ENCODE results near the gene LCA5.
"Not testable (repeated sequence)": the region's sequence is repeated elsewhere in the genome, so short reads cannot be mapped to it uniquely, and the experiment has no call there.

LCA5 gene

DNA sequence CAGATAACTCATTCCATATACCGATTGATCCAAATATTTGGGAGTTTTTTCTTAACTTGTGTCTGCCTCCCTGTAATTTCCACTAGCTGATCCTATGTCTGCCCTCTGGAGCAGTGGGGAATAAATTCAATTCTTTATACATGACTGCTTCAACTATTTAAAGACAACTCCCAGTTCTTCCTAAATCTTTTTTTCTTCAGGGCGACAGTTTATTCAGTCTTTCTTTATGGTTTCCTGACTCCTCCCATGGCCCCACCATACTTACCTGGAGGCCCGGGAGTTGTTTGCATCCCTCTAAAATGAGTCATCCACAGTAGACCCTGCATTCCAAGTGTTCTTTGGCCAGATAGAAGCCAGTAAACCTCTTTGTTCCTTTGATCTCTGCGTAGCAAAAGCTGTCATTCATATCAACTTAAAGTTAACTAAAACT lies 73.6 kb downstream of the LCA5 start:
- no peak for FAIRE-seq

GRCh38 chr6:79461205-79461604 lies 76.0 kb downstream of the LCA5 start:
- FAIRE-seq = no peak

DNA sequence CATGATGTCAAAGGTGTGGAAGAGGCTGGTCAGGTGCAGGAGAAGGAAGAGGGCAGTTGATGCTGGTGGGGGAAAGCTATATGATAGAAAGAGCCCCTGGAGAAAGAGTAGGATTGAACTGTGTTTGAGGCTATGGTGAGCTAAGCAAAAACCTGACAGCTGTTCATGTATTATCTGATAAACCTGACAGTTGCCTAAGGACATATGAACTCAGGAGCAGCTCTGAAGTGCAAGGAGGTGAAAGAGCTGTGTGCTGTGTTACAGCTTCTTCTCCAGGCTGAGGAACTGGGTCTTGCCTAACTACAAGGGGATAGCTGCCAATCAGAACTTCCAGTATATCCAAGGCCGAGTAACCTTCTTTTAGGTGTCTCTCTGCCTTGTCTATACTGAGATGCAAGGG lies 81.8 kb downstream of the LCA5 start:
- FAIRE-seq = no peak

- FAIRE-seq = no peak
These were observed 83.6 kb downstream of the LCA5 start for GRCh38 chr6:79453558-79454042.

DNA sequence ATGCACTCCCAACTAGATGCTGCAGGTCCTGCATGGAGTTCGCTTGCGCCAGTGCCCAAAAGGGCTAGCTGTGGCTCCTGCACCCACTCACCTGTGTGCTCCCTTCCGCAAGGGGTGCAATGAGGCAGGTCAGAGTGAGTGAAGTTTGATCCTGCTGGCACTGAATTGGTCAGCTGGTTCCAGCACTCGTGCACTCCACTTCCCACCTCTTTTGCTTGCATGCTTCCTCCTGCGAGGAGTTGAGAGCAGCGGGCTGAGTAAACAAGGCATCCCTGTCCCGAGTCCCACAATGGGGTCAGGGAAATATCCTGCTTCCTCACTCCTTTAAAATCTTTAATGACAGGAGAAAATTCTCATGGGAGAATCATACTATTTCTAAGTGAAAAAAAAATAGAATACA lies 86.2 kb downstream of the LCA5 start:
- FAIRE-seq = no peak

GRCh38 chr6:79446006-79446405 lies 91.2 kb downstream of the LCA5 start:
- FAIRE-seq = no peak

DNA sequence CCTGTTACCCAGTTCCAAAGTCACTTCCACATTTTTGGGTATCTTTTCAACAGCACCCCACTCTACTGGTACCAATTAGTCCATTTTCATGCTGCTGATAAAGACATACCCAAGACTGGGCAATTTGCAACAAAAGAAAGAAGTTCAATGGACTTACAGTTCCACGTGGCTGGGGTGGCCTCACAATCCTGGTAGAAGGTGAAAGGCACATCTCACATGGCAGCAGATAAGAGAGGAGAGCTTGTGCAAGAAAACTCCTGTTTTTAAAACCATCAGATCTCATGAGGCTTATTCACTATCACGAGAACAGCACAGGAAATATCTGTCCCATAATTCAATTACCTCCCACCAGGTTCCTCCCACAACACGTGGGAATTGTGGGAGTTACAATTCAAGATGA lies 93.4 kb downstream of the LCA5 start:
- FAIRE-seq = not testable (repeated sequence)

GRCh38 chr6:79441192-79441591 lies 96.0 kb downstream of the LCA5 start:
- no peak for FAIRE-seq

DNA sequence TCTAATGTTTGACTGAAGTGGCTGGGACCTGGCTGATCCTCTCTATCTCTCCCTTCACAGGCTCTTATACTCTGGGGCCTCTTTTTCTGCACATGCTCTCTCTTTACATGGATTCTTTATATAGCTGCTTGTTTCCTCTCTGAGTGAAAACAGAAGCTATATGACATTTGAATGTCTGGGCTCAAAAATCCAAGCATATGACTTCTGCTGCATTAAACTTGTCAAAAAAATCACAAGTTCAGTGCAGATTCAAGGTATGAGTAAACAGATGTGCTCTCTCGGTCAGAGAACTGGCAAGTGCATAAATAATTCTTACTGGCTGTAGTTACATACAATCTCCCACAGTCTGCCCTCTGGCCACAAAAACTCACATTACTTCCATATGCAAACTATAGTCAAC lies 96.6 kb downstream of the LCA5 start:
- FAIRE-seq = no peak

- FAIRE-seq = no peak
These were observed 99.2 kb downstream of the LCA5 start for GRCh38 chr6:79438030-79438429.

DNA sequence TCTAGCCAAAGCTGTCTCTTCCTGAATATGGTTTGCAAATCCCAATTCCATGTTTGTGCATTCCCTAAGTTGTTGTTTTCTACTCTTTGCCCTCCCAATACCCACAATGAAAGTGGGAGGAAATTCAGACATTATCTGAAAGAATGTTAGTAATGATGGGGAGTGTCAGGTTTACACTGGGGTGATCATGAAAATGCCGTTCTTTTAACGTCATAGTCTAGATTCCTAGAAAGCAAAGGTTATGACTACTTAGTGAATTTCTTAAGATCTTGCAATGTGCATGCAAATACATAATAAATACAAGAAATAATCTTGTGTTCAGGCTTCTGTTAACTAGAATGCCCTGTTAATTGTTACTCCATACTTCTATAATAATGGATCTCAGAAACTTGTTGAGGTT lies 101.0 kb downstream of the LCA5 start:
- no peak for FAIRE-seq

GRCh38 chr6:79435746-79436145 lies 101.5 kb downstream of the LCA5 start:
- no peak for FAIRE-seq

All from colon (tissue), 2 donors.